IMR-90 (cell line): ENCODE measurements around the gene NCAPD3. TPM values are rescaled to one million over a fixed set of nuclear protein-coding genes. Genes with fewer than 3 reads are reported as not detected.

ENCODE experiments used
- ATAC-seq: fragments of 200-7000 bp; cut with Tn5 transposase; 2 replicates; pipeline ENCODE4 v1.9.1; 2020; ENCODE audit warnings: low read depth, mild to moderate bottlenecking, moderate library complexity
- BruUV-seq: library from RNA; stranded (reverse); fragments of 400-500 nt; replicated peaks from 2 replicates; lab custom pipeline; 2021; lab: Mats Ljungman, UMichigan
- CTCF ChIA-PET: fragments of 300-600 bp; formaldehyde crosslinking; extraction: SDS; loops from one replicate; lab custom pipeline; 2021; ENCODE audit warnings: antibody characterized with exemption; lab: Yijun Ruan, JAX
- POLR2A ChIA-PET: fragments of 300-600 bp; sonication (Branson Sonifier 250); formaldehyde crosslinking; loops from one replicate; lab custom pipeline; 2022; ENCODE audit warnings: antibody characterized with exemption; ENCODE audit not compliant: unreplicated experiment; lab: Charles Lee
- DNase-seq: peaks from one replicate; pipeline ENCODE4 v3.0.0; 2013
- H2AFZ ChIP-seq: replicated peaks from 2 replicates; pipeline ENCODE3; 2013; ENCODE audit warnings: low read length, mild to moderate bottlenecking; ENCODE audit not compliant: poor library complexity
- H2AK5ac ChIP-seq: 2 replicates; pipeline ENCODE4 v1.6.1; 2013; ENCODE audit warnings: low read depth, low read length, inconsistent platforms
- H2AK9ac ChIP-seq: replicated peaks from 2 replicates; pipeline ENCODE3; 2013; ENCODE audit warnings: mild to moderate bottlenecking, low read depth, low read length, moderate library complexity; ENCODE audit not compliant: poor library complexity
- H2BK120ac ChIP-seq: 2 replicates; pipeline ENCODE4 v1.6.1; 2013; ENCODE audit warnings: low read depth, low read length, inconsistent platforms
- H2BK15ac ChIP-seq: 3 replicates; pipeline ENCODE4 v1.6.1; 2013; ENCODE audit warnings: low read depth, low read length, inconsistent platforms
- H2BK20ac ChIP-seq: 2 replicates; pipeline ENCODE4 v1.6.1; 2013; ENCODE audit warnings: low read depth, mild to moderate bottlenecking, inconsistent platforms, low read length, moderate library complexity
- H2BK5ac ChIP-seq: 2 replicates; pipeline ENCODE4 v1.6.1; 2013; ENCODE audit warnings: mild to moderate bottlenecking, low read depth, low read length, inconsistent platforms; ENCODE audit not compliant: poor library complexity, severe bottlenecking
- H3K14ac ChIP-seq: replicated peaks from 2 replicates; pipeline ENCODE4 v1.6.1; 2013; ENCODE audit warnings: low read depth, low read length, inconsistent platforms
- H3K18ac ChIP-seq: 2 replicates; pipeline ENCODE4 v1.6.1; 2013; ENCODE audit warnings: low read depth, low read length, control low read depth
- H3K23ac ChIP-seq: 2 replicates; pipeline ENCODE4 v1.6.1; 2013; ENCODE audit warnings: low read depth, low read length, inconsistent platforms
- H3K27ac ChIP-seq: 2 replicates; pipeline ENCODE4 v1.5.1; 2013; ENCODE audit warnings: mild to moderate bottlenecking, control low read depth, low read length; ENCODE audit not compliant: insufficient read depth
- H3K27me3 ChIP-seq: 2 replicates; pipeline ENCODE4 v1.6.1; 2013; ENCODE audit warnings: low read length; ENCODE audit not compliant: control insufficient read depth, insufficient read depth
- H3K36me3 ChIP-seq: 2 replicates; pipeline ENCODE4 v1.6.1; 2013; ENCODE audit warnings: low read length, mixed read lengths; ENCODE audit not compliant: control insufficient read depth, insufficient read depth
- H3K4ac ChIP-seq: 2 replicates; pipeline ENCODE4 v1.6.1; 2013; ENCODE audit warnings: low read depth, low read length, inconsistent platforms
- H3K4me1 ChIP-seq: 2 replicates; pipeline ENCODE4 v1.6.1; 2013; ENCODE audit warnings: low read length, mixed read lengths; ENCODE audit not compliant: control insufficient read depth, insufficient read depth
- H3K4me2 ChIP-seq: 2 replicates; pipeline ENCODE4 v1.6.1; 2013; ENCODE audit warnings: low read depth, mild to moderate bottlenecking, control low read depth, low read length, moderate library complexity
- H3K4me3 ChIP-seq: 2 replicates; pipeline ENCODE4 v1.5.1; 2013; ENCODE audit warnings: low read depth, mild to moderate bottlenecking, control low read depth, low read length, moderate library complexity; ENCODE audit not compliant: insufficient read depth
- H3K56ac ChIP-seq: 2 replicates; pipeline ENCODE4 v1.6.1; 2013; ENCODE audit warnings: low read length, inconsistent platforms; ENCODE audit not compliant: insufficient read depth; ENCODE audit errors: extremely low read depth
- H3K79me1 ChIP-seq, 2 experiments: 2 replicates each; pipeline ENCODE4 v1.6.1; 2013; ENCODE audit warnings: low read length in 2 of 2, inconsistent platforms in 1 of 2, low read depth in 1 of 2
- H3K9ac ChIP-seq: 2 replicates; pipeline ENCODE4 v1.6.1; 2013; ENCODE audit warnings: low read depth, low read length, control low read depth
- H3K9me1 ChIP-seq: 2 replicates; pipeline ENCODE4 v1.6.1; 2013; ENCODE audit warnings: low read length, inconsistent platforms; ENCODE audit not compliant: insufficient read depth
- H3K9me3 ChIP-seq: 2 replicates; pipeline ENCODE4 v1.6.1; 2013; ENCODE audit warnings: low read length; ENCODE audit not compliant: control insufficient read depth, insufficient read depth
- H4K20me1 ChIP-seq: 2 replicates; pipeline ENCODE4 v1.6.1; 2013; ENCODE audit warnings: low read length, inconsistent platforms; ENCODE audit not compliant: insufficient read depth
- H4K5ac ChIP-seq: 2 replicates; pipeline ENCODE4 v1.6.1; 2013; ENCODE audit warnings: mild to moderate bottlenecking, low read depth, low read length, control low read depth
- H4K8ac ChIP-seq, 2 experiments: 2 replicates each; pipeline ENCODE4 v1.6.1; 2013; ENCODE audit warnings: low read depth in 2 of 2, low read length in 2 of 2, control low read depth in 1 of 2, inconsistent platforms in 1 of 2
- H4K91ac ChIP-seq: 2 replicates; pipeline ENCODE4 v1.6.1; 2013; ENCODE audit warnings: low read depth, low read length, inconsistent platforms; ENCODE audit not compliant: insufficient read depth
- BHLHE40 ChIP-seq: fragments of 150-350 bp; IDR thresholded peaks from 2 replicates; pipeline ENCODE4 v1.6.1; 2016; ENCODE audit warnings: mild to moderate bottlenecking, low read depth, low read length
- CEBPB ChIP-seq: IDR thresholded peaks from 2 replicates; pipeline ENCODE4 v1.6.1; 2012; ENCODE audit warnings: low read depth, low read length, improper control_type of control experiment
- CHD1 ChIP-seq: IDR thresholded peaks from 2 replicates; pipeline ENCODE4 v1.6.1; 2012; ENCODE audit warnings: low read depth, low read length, improper control_type of control experiment
- FOS ChIP-seq: fragments of 150-350 bp; IDR thresholded peaks from 2 replicates; pipeline ENCODE4 v1.6.1; 2016; ENCODE audit warnings: low read depth, low read length
- MAFK ChIP-seq: IDR thresholded peaks from 2 replicates; pipeline ENCODE4 v1.6.1; 2012; ENCODE audit warnings: low read depth, low read length, improper control_type of control experiment
- MXI1 ChIP-seq: IDR thresholded peaks from 2 replicates; pipeline ENCODE4 v1.6.1; 2012; ENCODE audit warnings: low read depth, mild to moderate bottlenecking, low read length, moderate library complexity, borderline replicate concordance
- NFE2L2 ChIP-seq: fragments of 150-350 bp; IDR thresholded peaks from 2 replicates; pipeline ENCODE4 v1.6.1; 2016; ENCODE audit warnings: low read depth, mild to moderate bottlenecking, low read length
- POLR2A ChIP-seq: IDR thresholded peaks from 2 replicates; pipeline ENCODE4 v1.6.1; 2012; ENCODE audit warnings: mild to moderate bottlenecking, low read depth, low read length
- RAD21 ChIP-seq: IDR thresholded peaks from 2 replicates; pipeline ENCODE4 v1.6.1; 2012; ENCODE audit warnings: low read length, improper control_type of control experiment
- RCOR1 ChIP-seq: IDR thresholded peaks from 2 replicates; pipeline ENCODE4 v1.6.1; 2012; ENCODE audit warnings: mild to moderate bottlenecking, low read length, improper control_type of control experiment; ENCODE audit not compliant: insufficient replicate concordance
- RFX5 ChIP-seq: IDR thresholded peaks from 2 replicates; pipeline ENCODE4 v1.8.0; 2012; ENCODE audit warnings: low read depth, mild to moderate bottlenecking, low read length, moderate library complexity
- SMC3 ChIP-seq: fragments of 150-350 bp; IDR thresholded peaks from 2 replicates; pipeline ENCODE4 v1.6.1; 2016; ENCODE audit warnings: low read depth, mild to moderate bottlenecking, antibody characterized with exemption, low read length, moderate library complexity
- WGBS, 2 experiments: methylation state at CpG; one replicate each; pipeline versions ENCODE4 v1.1.5 to v1.1.7; 2013; ENCODE audit warnings: missing lambda C conversion rate in 2 of 2; ENCODE audit not compliant: insufficient read length in 1 of 2; ENCODE audit errors: extremely low coverage in 2 of 2; 5-methylcytosine and 5-hydroxymethylcytosine counted together
- dilution Hi-C: fragments of 300-500 bp; cut with HindIII; formaldehyde crosslinking; loops from one replicate; pipeline ENCODE4 v1.14.3; 2018; ENCODE audit warnings: low sequenced_read_pairs; ENCODE audit not compliant: unreplicated experiment
- in situ Hi-C: fragments of 300-500 bp; cut with MboI; formaldehyde crosslinking; loops from 3 replicates; pipeline ENCODE4 v1.14.3; 2019; ENCODE audit warnings: low sequenced_read_pairs, inconsistent platforms, mixed read lengths
- intact Hi-C: fragments of 100-400 bp; cut with micrococcal nuclease; formaldehyde crosslinking; loops from 2 replicates; pipeline ENCODE4 v1.10.0; 2022
- polyA plus RNA-seq, 3 experiments: library from polyadenylated mRNA; depleted of rRNA; stranded (reverse); fragments of >200 nt; gene quantifications; 2 replicates each; pipeline ENCODE4 v1.2.3, GENCODE V29; 2012; ENCODE audit warnings: low replicate concordance in 1 of 3
- total RNA-seq: library from RNA; depleted of rRNA; stranded (reverse); fragments of >200 nt; gene quantifications from 2 replicates; pipeline ENCODE4 v1.2.3, GENCODE V29; 2012
- TF ChIP-seq, protein P1 (sequence below): fragments of 150-350 bp; IDR thresholded peaks from 2 replicates; pipeline ENCODE4 v1.6.1; 2016; ENCODE audit warnings: low read depth, mild to moderate bottlenecking, low read length, moderate library complexity, borderline replicate concordance
- TF ChIP-seq, protein P2 (sequence below): fragments of 150-350 bp; IDR thresholded peaks from 2 replicates; pipeline ENCODE4 v1.6.1; 2017; ENCODE audit warnings: mild to moderate bottlenecking, antibody characterized with exemption, low read length, low read depth

Gene NCAPD3
- total and polyA plus RNA-seq, 2 of the 4 experiments (the other 2 are of a cell fraction) = 18.0 to 19.2 TPM

DNA sequence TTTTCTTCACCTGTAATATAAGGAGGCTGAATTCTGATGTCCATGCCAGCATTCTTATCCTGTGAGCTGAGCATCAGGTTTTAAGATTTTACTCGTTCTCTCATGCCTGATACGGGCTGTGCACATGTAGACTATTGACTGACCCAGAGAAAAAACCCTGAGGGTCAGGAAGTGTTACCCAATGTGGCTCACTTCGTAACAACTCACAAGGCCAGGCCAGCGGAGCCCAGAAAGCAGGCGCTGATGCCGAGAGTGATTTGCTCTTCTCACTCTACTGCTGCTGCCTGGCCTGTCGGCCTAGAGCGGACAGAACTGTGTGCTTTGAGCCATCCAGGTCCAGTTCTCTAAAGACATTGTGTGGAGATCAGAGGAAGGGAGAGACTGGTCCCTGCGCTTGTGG, 18.6 kb upstream of the NCAPD3 start:
- CTCF ChIA-PET = no interaction called here

More for the DNA sequence above, 18.6 kb upstream of the NCAPD3 start:
- H3K9me3 ChIP-seq = no peaks in the 10 kb centered on the region
- dilution Hi-C loops (no loop called here), in situ Hi-C loops (no loop called here), intact Hi-C loops (no loop called here)
- DNase-seq (no peak), ATAC-seq (no peak)
- H4K91ac ChIP-seq = no peak overlapping the region
- H4K5ac ChIP-seq = no peak overlapping the region
- peaks cover 3% of the 10 kb centered on the region; the same call in 1 of the 2 replicates for H3K9me1 ChIP-seq
- no peak overlapping the region for H2BK20ac ChIP-seq
- H2BK120ac ChIP-seq = no peak overlapping the region
- H3K23ac ChIP-seq = no peak overlapping the region
- H2BK15ac ChIP-seq = no peak overlapping the region
- H2AFZ ChIP-seq = no peak overlapping the region
- no peaks in the 10 kb centered on the region for H3K4me1 ChIP-seq
- POLR2A ChIA-PET = no interaction called here
- no peak overlapping the region for H2BK5ac ChIP-seq
- BruUV-seq = no TSS peak
- no peak overlapping the region for H3K27ac ChIP-seq
- TF ChIP-seq SMC3 (no peak), RAD21 (no peak), MXI1 (no peak), FOS (no peak), CHD1 (no peak), BHLHE40 (no peak), CEBPB (no peak), RFX5 (no peak), NFE2L2 (no peak), POLR2A (no peak), MAFK (no peak), RCOR1 (no peak)
- TF ChIP-seq, protein P1, sequence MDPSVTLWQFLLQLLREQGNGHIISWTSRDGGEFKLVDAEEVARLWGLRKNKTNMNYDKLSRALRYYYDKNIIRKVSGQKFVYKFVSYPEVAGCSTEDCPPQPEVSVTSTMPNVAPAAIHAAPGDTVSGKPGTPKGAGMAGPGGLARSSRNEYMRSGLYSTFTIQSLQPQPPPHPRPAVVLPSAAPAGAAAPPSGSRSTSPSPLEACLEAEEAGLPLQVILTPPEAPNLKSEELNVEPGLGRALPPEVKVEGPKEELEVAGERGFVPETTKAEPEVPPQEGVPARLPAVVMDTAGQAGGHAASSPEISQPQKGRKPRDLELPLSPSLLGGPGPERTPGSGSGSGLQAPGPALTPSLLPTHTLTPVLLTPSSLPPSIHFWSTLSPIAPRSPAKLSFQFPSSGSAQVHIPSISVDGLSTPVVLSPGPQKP = no peak
- TF ChIP-seq, protein P2, sequence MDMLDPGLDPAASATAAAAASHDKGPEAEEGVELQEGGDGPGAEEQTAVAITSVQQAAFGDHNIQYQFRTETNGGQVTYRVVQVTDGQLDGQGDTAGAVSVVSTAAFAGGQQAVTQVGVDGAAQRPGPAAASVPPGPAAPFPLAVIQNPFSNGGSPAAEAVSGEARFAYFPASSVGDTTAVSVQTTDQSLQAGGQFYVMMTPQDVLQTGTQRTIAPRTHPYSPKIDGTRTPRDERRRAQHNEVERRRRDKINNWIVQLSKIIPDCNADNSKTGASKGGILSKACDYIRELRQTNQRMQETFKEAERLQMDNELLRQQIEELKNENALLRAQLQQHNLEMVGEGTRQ = no peak
- WGBS, 2 experiments = no CpG with 5 or more reads among the region's 9 CpGs
- no peak overlapping the region for H3K56ac ChIP-seq
- no peaks in the 10 kb centered on the region; the same call in 1 of the 2 replicates for H4K20me1 ChIP-seq
- H2AK9ac ChIP-seq = no peak overlapping the region
- H3K4me3 ChIP-seq = no peak overlapping the region
- H3K14ac ChIP-seq = no peak overlapping the region
- peaks cover 2 to 8% of the 10 kb centered on the region in 2 experiments; a peak in 2 of 4 replicates for H3K79me1 ChIP-seq
- H3K18ac ChIP-seq = no peak overlapping the region
- no peak overlapping the region for H3K4me2 ChIP-seq
- no peak overlapping the region for H4K8ac ChIP-seq
- peaks cover 63% of the 10 kb centered on the region for H3K36me3 ChIP-seq
- H3K4ac ChIP-seq = no peak overlapping the region
- no peak overlapping the region for H2AK5ac ChIP-seq
- no peak overlapping the region for H3K9ac ChIP-seq
- no peaks in the 10 kb centered on the region for H3K27me3 ChIP-seq
